ENCODE data around the gene SLC41A2.
"Not testable (repeated sequence)": the region's sequence is repeated elsewhere in the genome, so short reads cannot be mapped to it uniquely, and the experiment has no call there.

Gene SLC41A2, protein sequence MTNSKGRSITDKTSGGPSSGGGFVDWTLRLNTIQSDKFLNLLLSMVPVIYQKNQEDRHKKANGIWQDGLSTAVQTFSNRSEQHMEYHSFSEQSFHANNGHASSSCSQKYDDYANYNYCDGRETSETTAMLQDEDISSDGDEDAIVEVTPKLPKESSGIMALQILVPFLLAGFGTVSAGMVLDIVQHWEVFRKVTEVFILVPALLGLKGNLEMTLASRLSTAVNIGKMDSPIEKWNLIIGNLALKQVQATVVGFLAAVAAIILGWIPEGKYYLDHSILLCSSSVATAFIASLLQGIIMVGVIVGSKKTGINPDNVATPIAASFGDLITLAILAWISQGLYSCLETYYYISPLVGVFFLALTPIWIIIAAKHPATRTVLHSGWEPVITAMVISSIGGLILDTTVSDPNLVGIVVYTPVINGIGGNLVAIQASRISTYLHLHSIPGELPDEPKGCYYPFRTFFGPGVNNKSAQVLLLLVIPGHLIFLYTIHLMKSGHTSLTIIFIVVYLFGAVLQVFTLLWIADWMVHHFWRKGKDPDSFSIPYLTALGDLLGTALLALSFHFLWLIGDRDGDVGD

GRCh38 chr12:104958001-104958804 lies at the start of gene SLC41A2:
SLC41A2 (minus strand) TSS chr12:104958290; CDS start chr12:104928527, 29,763 bp downstream.
- DNase-seq = peak; percentile 76 to 87

- no peak for DNase-seq
Observed at GRCh38 chr12:105001476-105001875, 43.4 kb upstream of the SLC41A2 start.

GRCh38 chr12:104999347-104999685 lies 41.2 kb upstream of the SLC41A2 start:
- no peak for DNase-seq

DNA sequence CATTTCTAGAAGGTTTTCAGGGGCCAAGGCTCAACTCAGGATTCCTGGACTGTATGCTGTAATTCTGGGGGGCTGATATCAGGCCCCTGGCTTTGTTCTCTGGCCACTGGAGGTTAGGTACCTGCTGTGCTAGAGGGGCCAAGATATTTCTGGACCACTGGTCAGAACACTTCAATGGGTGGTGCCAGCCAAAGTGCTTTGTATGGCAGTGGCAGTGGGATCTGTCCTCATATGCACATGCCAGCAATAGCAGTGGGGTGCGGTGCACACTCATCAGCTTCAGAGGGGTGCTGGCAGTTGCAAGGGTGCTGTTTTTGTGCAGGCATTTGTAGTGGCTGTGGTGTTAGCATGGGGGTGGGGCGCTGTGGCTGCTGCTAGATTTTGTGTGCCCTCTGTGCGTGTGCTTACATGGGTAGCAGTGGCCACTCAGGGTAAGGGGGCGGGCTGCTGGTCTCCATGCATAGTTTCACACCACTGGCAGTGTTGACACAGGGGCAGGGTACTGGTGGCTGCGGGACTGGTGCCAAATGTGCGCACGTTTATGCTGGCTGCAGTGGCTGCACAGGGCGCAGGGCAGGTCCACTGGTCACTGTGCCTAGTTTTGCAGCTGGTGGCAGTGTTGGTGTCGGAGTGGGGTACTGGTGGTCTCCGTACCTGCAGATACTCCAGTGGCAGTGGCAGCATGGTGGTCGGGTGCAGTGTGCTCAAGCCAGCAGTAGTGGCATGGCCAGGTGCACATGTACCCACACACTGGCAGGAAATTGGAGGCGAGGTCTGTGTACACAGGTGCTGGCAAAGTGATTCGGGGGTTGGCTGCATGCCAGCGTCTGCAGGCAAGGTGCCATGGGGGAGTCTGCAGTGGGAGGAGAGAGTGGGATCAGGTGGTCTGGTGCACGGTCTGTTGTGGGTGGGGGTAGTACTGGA lies 40.6 kb upstream of the SLC41A2 start:
- DNase-seq = no peak

- no peak for DNase-seq
Observed at GRCh38 chr12:104997541-104997940, 39.5 kb upstream of the SLC41A2 start.

DNA sequence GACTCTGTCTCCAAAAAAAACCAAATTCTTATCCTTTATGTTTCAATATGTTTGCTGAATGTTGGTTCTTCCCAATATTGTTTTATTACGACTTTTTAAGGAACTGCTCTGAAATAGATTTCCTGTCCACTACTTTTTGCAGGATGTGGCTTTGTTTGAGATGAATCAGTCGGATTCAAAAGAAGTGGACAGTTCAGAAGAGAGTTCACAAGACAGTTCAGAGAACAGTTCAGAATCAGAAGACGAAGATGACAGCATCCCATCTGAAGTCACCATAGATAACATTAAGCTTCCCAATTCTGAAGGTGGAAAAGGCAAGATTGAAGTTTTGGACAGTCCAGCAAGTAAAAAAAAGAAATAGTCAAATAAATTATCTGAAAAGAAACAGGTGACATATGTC lies 36.2 kb upstream of the SLC41A2 start:
- no peak for DNase-seq

DNA sequence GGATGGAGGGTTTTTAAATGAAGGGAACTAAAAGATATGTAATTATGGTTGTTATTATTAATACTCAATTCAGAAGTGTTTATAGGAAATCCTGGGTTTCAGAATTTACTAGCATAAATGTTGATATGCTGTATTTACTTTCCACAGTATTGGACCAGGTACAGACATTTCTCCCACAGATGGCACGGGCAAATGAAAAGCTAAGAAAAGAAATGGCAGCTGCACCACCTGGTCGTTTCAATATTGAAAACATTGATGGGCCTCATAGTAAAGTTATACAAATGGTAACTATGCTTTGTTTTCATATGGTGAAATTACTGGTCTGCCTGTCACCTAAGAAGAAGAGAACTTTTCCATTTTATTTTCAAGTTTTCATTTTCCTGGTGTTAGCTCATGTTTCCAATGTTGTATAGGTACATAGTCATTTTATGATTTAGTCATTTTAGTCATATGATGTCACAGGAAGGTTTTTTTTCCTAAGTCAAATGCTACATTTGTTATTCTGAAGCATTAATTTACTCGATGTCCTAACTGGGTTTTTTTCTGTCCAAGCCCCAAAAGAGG lies 33.6 kb upstream of the SLC41A2 start:
- DNase-seq = no peak

DNA sequence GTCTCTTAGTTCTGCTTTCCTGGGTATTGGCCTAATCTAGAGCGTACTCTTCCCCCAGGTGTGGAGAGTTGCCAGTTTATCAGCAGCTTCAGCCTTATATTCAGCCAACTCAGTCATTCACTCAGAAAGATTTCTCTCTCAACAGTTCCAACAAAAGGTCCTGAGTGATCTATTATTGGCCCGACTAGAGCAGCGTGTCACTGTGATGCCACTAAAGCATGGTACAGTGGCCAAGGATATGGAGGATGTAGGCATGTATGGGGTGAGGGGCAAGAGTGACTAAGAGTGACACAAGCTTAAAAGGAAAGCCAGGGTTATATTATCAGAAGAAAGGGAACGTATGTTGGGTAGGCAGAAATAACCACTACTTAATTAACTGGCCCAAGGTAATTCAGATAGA lies 32.9 kb upstream of the SLC41A2 start:
- DNase-seq = no peak

DNA sequence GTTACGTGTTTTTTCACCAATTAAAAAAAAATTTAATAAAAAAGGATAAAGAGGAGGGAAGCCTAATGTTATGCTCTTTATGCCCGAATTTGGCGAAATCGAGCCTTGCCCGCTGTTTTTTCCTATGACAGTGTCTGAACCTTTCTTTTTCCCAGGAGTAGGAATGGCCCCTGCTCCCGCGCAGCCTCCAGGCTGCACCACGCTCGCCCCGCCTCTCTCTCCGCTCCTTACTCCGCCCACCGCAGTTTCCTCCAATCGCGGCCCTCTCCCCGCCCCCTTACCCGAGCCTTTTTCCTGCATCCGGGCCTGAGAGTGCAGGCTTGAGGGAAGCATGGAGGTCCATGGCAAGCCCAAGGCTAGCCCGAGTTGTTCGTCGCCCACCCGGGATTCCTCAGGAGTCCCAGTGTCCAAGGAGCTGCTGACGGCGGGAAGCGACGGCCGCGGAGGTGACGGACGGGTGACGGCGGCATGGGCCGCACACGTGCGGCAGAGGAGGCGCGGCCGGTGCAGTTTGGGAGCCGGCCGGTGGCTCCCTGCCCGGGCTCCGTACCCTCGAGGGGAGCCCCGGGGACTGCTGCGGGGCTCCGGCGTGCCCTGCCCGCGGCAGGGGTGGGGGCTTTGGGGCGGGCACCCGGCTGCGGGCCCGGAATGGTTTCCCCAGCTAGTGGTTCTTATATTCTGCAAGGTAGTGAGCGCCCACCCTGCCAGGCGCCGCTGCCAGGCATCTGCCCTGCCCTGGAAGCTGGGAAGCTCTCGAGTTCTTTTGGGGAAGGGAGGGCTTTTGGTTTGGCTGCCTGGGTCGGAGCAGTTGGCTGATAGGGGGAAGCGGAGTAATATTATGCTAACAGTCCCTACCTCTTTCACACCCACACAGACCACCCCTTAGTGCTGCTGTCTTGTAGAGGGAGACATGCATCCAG lies 28.2 kb upstream of the SLC41A2 start, which contains the start of gene NOPCHAP1:
Gene NOPCHAP1, plus strand, starts transcription at position 295 of the 920 bp plus-strand sequence. Its CDS starts 37 bp downstream, at position 332.
- DNase-seq = peak; percentile 81 to 82

- DNase-seq = no peak
Observed at GRCh38 chr12:104985206-104985605, 27.1 kb upstream of the SLC41A2 start.

DNA sequence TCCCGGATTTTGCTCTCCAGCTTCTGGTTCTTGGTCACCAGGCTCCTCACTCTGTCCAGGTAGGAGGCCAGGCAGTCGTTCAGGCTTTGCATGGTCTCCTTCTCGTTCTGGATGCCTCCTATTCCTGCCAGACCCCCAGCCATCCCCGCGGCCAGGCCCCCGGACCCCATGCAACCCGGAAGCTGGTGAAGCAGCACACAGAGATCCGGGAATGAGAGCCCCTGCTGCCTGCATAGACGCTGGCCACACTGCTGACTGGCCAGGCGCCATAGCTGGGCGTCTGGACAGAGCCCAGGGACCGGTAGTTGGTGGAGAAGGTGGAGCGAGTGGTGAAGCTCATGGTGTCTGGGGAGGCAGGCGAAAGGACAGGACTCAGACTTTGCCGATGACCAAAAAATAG lies 19.6 kb upstream of the SLC41A2 start:
- not testable (repeated sequence) for DNase-seq

GRCh38 chr12:104976703-104977102 lies 18.6 kb upstream of the SLC41A2 start:
- no peak for DNase-seq

DNA sequence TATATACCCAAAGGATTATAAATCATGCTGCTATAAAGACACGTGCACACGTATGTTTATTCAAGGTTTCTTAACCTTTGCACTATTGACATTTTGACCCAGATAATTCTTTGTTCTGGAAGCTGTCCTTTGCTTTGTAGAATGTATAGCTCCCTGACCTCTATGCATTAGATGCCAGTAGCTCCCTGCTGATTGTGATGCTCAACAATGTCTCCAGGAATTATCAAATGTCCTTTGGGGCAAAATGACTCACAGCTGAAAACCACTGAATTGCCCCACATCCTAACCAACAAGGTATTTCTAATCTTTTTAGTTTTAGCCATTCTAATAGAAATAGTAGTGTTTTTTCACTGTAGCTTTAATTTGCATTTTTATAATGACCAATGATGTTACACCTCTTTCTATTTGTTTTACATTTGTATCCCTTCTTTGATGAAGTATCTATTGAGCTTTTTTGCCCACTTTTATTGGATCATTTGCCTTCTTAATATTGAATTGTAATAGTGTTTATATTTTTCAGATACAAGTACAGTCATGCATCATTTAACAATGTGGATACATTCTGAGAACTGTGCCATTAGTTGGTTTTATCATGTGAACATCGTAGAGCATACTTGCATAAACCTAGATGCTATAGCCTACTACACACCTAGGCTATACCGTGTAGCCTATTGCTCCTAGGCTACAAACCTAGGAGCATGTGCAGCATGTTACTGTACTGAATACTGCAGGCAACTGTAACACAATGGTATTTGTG lies 17.7 kb upstream of the SLC41A2 start:
- no peak for DNase-seq

DNA sequence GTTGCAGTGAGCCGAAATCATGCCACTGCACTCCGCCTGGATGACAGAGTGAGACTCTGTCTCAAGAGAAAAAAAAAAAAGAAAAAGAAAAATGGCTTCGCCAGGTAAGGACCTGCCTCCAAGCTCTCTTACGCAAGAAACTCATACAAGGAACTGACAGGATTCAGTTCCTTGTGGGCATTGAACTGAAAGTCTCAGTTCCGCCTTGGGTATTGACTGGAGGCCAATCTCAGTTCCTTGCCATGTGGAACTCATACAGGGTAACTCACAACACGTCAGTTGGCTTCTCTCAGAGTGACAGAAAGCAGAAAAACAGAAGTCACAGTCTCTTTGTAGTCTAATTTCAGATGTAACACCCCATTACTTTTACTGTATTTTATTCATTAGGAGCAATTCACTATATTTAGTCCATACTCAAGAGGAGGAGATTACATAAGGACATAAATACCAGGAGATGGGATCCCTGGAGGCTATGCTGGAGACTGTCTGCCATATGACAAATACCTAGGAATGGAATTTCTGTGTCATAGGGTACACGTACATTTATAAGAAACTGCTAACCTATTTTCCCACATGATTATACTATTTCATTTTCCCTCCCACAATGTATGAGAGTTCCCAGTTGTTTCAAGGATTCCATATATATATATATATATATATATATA lies 16.7 kb upstream of the SLC41A2 start:
- DNase-seq = no peak

DNA sequence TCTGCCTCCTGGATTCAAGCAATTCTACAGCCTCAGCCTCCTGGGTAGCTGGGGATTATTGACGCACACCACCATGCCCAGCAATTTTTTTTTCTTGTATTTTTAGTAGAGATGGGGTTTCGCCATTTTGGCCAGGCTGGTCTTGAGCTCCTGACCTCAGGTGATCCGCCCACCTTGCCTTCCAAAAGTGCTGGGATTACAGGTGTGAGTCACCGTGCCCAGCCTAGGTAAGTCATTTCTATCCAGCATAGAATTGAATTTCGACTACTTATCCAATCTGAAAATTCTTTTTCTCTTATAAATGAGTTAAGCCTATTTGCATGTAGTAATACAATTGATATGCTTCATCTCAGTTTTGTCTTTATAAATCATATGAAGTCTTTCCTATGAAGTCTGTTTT lies 15.2 kb upstream of the SLC41A2 start:
- no peak for DNase-seq

DNA sequence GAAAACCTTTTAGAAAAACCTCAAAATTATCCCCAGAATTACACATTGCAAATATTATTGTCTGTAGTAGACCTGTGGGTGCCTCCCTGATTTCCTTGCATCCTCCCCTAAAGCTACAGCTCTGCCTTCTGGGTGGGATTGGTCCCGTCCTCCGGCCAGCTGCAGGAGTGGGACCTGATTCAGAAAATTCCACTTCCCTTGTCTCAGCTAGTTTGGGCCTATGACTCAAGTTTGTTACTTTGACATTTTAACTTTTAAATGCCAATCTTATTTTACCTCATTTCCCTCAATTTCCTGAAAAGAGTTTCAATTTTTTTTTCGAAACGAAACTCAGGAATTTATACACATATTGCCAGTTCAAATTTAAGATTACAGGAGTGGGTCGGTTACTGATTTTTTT lies 13.2 kb upstream of the SLC41A2 start:
- no peak for DNase-seq

- no peak for DNase-seq
Observed at GRCh38 chr12:104969343-104969742, 11.3 kb upstream of the SLC41A2 start.

GRCh38 chr12:104966677-104967076 lies 8.6 kb upstream of the SLC41A2 start:
- no peak for DNase-seq

GRCh38 chr12:104964856-104965205 lies 6.7 kb upstream of the SLC41A2 start:
- DNase-seq = no peak

Measured in stimulated activated CD4-positive, alpha-beta T cell treated with anti-CD3 and anti-CD28 coated beads, Interleukin-4, amount 100 ng/mL, for 4 hours (primary cell).